ENCODE results near the gene MACROD2.

GRCh38 chr20:14830899-14831298 is 835.6 kb downstream of the MACROD2 start:
- no peak for TF ChIP-seq CTCF (IDR thresholded peaks at IDR 0.05)
- no peak for TF ChIP-seq POLR2A (IDR thresholded peaks at IDR 0.05)
- TF ChIP-seq EP300 (IDR thresholded peaks at IDR 0.05) = no peak

All from tibial nerve (tissue), 4 donors.